DMS153 treated with DMSO at 0.1 percent for 48 hours (cell line): Measurements from ENCODE around the gene ITPR2.
"Not testable (repeated sequence)": the region's sequence is repeated elsewhere in the genome, so short reads cannot be mapped to it uniquely, and the experiment has no call there.

Source experiments
- DNase-seq: peaks from one replicate; lab custom pipeline; 2025; ENCODE audit not compliant: unreplicated experiment; lab: John Stamatoyannopoulos, UW

ITPR2 gene

DNA sequence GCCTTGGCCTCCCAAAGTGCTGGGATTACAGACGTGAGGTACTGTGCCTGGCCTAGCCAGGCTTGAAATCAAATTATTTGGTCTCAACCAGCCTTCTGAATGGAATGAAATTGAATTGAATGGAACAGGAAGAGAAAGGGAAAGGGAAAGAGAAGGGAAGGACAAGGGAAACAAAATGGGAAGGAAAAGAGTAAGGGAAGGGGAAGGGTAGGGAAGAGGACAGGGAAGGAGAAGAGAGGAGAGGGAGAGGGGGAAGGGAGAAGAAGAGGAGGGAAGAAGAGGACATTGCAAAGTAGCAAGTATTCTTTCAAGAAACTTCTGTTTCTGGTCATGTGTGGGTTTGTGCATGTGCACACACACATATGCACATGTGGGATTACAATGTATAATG is 97.8 kb downstream of the ITPR2 start:
- no peak for DNase-seq

DNA sequence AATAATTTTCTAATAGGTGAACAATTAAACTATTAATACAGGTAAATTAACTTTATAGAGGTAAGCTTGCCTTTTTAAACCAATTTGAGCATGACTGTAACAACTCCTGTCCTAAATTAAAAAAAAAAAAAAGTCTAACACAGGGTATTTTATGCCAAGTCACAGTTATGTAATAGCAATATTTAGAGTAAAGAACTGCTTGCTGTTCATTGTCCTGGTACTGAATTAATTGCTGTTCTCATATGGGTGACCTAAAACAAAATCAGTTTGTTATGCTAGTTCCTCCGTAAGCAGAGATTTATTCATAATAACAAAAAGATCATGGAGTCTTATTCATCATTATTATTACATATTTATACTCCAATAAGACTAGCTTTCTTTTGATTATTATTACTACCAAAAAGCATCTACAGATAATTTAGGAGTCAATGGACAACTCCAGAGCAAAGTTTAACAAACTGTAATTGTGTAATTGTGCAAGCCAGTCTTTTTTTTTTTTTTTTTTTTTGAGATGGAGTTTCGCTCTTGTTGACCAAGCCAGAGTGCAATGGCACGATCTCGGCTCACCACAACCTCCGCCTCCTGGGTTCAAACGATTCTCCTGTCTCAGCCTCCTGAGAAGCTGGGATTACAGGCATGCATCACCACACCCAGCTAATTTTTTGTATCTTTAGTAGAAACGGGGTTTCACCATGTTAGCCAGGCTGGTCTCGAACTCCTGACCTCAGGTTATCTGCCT is 98.3 kb downstream of the ITPR2 start:
- DNase-seq, result no peak

DNA sequence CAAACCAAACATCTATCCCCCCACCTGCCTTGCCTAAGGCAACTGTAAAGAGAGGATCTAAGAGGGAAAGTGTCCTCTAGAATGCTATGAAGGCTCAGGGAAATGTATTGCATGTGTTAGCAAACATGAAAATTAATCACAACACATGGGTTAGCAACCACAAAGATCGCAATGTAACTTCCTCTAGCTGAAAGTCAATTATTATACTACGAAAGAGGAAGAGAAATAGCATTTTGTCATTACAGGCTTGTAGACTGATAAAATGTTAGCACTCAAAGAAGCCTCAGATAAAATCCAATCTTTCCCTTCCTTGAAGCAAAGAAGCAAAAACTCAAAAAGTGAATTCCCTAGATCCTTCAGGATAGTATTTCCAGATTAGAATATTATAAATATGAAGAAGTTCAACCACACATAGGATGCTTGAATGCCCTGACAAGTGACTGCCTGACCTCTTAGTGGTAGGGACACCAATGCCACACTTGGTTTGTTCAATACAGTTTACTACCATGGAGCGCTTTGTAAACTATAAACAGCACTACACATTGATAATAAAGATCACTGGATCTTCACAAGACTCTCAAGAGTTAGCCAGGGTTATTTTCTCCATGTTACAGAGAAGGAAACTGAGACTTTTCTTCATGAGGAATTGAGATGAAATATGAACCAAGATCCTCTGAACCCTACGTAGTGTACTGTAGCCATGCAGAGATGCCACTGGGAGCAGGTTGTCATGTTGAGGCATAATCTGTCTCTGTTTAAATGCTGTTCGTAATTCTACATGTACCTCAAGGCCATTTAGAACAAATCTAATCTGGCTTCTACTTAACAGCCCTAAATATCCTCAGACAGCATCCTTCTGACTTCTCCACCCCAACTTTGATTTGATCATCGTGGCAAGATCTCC is 100.7 kb downstream of the ITPR2 start:
- no peak for DNase-seq

- DNase-seq, result no peak
Measured at GRCh38 chr12:26730481-26731350, 102.3 kb downstream of the ITPR2 start.

DNA sequence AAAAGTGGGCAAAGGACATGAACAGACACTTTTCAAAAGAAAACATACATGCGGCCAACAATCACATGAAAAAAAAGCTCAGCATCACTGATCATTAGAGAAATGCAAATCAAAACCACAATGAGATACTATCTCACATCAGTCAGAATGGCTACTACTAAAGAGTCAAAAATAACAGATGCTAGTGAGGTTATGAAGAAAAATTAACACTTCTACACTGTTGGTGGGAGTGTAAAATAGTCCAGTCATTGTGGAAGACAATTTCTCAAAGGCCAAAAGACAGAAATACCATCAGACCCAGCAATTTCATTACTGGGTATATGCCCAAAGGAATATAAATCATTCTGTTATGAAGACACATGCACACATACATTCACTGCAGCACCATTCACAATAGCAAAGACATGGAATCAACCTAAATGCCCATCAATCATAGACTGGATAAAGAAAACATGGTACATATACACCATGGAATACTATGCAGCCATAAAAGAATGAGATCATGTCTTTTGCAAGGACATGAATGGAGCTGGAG is 103.8 kb downstream of the ITPR2 start:
- DNase-seq, result not testable (repeated sequence)

DNA sequence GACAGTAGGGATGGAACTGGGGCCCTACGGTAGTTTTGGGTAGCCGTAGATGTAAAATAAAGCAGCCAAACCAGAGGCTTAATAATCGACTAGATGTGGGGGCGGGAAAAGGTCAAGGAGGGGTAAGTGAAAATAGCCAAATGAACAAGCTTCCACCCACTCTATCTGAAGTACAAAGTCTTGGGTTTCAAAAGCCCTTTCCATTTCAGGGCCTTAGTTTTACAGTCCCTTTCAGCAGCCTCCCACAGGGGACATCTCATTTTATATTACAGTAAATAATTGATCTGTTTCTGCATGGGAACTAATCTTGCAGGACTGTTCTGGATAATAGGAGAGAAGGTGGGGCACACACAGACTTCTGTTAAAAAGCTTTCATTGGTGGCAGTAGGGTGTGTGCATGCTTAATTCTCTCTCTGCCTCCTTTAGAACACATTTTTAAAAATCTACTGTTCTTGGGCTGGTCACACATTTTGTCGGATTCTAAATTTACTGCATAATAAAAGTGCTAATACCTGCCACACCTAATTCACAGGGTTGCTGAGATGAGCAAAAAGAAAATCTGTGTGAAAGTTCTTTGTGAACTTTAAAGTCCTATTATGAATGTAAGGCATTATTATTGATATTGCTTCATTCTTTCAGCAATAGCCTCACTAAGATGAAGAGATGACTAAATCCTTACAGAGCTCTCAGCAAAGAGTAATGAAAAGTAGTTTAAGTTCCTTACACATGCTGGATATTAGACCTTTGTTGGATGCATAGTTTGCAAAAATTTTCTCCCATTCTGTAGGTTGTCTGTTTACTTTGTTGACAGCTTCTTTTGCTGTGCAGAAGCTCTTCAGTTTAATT is 104.6 kb downstream of the ITPR2 start:
- DNase-seq, result no peak

DNA sequence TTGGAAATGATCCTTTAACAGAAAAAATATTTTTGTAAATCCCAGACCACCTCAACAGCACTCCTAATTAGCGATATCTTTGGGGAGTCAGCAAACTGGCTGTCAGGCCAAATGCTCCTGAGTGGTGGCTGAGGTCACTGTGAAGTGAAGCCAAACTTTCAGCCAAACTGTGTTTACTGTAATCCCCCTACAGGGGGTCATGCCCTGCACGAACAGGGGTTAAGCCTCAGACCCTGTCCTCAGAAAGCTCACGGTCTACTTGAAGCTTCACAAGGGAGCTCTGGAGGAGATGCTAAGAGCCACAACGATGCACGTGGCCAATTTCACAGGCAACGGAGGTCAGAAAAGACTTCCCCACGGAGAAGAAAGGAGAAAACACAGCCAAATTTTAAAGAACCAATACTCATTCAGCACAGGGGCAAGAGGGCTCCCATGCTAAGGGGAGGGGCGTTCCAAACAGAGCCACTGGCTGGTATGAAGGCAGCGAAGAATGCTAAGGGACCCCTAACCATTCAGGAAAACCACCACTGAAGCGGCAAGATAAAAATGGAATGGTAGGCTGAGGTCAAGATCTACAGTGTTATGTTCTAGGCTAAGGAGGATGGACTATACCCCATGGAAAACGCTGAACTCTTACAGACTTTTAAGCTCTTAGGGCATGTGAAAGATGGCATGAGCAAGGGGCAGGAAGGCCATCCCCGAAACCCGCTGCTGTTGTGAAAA is 105.4 kb downstream of the ITPR2 start:
- DNase-seq, result no peak

DNA sequence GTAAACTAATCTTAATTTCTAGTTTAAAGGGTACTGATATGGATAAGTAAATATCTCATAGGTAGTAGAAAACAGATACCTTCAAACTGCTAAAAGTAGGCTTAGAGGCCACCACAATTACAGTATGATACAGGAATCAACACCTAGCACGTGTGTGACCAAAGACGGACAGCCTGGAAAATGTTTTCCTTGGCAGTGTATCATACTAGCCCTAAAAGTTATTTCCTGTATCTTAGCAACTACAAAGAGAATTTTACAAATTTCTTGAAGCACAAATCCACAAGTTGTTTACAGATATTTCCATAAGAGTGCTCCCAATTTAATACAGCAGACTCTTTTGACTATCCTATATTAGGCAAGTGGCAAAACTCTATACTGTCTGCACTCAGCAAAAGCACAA is 106.0 kb downstream of the ITPR2 start:
- DNase-seq, result no peak

GRCh38 chr12:26725276-26725916 is 107.6 kb downstream of the ITPR2 start:
- DNase-seq, result no peak

- DNase-seq, result no peak
Measured at GRCh38 chr12:26724309-26724702, 108.7 kb downstream of the ITPR2 start.

- DNase-seq, result no peak
Measured at GRCh38 chr12:26723379-26724308, 109.3 kb downstream of the ITPR2 start.

DNA sequence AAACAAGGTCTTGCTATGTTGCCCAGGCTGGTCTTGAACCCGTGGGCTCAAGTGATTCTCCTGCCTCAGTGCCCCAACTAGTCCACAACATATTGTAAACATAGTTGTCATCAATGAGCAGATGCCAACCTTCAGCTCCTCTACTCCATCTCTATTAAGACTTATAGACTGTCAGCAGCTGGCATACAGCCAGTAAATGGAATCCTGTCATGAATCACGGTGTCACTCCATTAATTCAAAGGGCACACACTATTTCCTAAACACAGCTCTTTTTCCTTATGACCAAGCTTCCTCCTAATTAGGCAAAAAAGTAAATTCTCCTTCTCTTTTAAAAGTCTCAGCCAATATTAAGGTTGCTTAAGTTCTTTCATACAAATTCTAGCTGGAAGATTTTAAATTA is 111.2 kb downstream of the ITPR2 start:
- peak; percentile 12 for DNase-seq

GRCh38 chr12:26719852-26720251 is 113.1 kb downstream of the ITPR2 start:
- DNase-seq, result no peak

DNA sequence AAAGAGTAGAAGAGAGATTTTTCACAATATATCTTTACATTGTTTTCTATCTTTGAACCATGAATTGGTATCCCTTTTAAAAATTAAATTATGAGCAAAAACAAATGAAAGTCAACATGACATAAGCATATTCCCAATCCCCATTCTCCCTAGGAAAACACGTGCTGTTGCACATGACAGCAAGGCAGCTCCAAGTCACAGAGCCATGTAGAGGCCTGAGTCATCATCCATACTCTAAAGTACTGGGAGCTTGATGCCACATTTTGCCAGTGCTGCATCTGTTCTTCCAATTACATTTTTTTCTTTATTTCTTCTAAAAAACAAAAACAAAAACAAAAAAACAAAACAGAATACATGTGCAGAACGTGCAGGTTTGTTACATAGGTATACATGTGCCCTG is 115.2 kb downstream of the ITPR2 start:
- DNase-seq, result no peak

- DNase-seq, result no peak
Measured at GRCh38 chr12:26715232-26715631, 117.8 kb downstream of the ITPR2 start.

GRCh38 chr12:26713885-26714383 is 119.1 kb downstream of the ITPR2 start:
- no peak for DNase-seq

DNA sequence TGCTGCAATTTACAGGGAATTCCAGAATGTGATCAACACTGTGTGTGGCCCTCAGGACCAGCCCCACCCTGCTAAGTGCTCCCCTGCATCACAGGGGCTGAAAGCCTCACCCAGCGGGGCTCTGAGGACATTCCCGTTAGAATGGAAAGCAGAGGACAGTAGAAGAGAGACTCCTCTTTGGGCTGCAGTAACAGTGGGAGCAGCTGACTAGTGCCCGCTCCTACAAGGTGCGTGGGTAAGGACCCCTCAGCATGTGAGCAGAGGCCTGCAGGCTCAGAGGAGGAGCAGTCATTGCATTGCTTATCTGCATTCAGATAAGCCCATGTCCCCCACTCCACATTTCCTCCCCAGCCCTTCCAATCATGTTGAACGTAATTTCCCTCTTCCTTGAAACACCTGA is 120.1 kb downstream of the ITPR2 start:
- no peak for DNase-seq

- no peak for DNase-seq
Measured at GRCh38 chr12:26711569-26711968, 121.4 kb downstream of the ITPR2 start.
